22Rv1 (cell line): ENCODE measurements around the gene ILDR2.
"Not testable (repeated sequence)": the region's sequence is repeated elsewhere in the genome, so short reads cannot be mapped to it uniquely, and the experiment has no call there.

ENCODE experiments used
- H3K27ac ChIP-seq: fragments of 450-650 bp; 2 replicates; pipeline ENCODE4 v1.5.1; 2017
- ZFX ChIP-seq: fragments of 450-650 bp; IDR thresholded peaks from 2 replicates; pipeline ENCODE4 v1.6.1; 2017; ENCODE audit warnings: antibody characterized with exemption, borderline replicate concordance
- TF ChIP-seq, protein P1 (sequence below): fragments of 450-650 bp; IDR thresholded peaks from 2 replicates; pipeline ENCODE4 v1.5.1; 2017; ENCODE audit warnings: mild to moderate bottlenecking

The ILDR2 gene

DNA sequence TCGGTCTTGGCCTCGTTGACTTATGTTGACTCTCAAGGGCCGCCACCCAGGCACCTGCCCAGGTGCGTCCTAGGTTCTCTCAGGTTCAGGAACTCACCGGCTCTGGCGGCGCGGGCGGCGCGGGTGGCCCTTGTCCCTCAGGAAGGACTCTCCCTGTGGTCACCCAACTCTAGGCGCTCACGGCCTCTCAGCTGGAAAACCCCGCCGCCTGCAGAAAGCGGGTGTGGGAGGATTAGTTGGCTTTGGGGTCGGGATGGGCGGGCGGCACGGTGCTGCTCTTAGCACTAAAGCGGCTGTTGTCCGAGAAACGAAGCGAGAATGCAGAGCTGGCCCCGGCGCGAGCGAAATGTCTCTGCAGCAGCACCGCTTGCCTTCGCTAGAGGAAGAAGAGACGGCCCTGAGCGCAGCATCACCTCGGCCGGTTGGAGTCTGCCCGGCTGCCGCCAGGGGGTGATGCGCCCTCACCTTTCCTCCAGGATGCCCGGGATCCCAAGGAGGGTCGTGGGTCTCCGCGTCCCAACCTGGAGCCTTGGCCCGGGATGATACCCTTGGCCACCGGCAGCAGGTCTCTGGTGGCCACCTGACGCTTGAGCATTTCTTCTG lies 91.2 kb downstream of the ILDR2 start:
- TF ChIP-seq, protein P1, sequence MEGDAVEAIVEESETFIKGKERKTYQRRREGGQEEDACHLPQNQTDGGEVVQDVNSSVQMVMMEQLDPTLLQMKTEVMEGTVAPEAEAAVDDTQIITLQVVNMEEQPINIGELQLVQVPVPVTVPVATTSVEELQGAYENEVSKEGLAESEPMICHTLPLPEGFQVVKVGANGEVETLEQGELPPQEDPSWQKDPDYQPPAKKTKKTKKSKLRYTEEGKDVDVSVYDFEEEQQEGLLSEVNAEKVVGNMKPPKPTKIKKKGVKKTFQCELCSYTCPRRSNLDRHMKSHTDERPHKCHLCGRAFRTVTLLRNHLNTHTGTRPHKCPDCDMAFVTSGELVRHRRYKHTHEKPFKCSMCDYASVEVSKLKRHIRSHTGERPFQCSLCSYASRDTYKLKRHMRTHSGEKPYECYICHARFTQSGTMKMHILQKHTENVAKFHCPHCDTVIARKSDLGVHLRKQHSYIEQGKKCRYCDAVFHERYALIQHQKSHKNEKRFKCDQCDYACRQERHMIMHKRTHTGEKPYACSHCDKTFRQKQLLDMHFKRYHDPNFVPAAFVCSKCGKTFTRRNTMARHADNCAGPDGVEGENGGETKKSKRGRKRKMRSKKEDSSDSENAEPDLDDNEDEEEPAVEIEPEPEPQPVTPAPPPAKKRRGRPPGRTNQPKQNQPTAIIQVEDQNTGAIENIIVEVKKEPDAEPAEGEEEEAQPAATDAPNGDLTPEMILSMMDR: peak; percentile 21; the same call in 1 of the 2 replicates
- no peak for TF ChIP-seq ZFX
- H3K27ac ChIP-seq: no peak overlapping the region

DNA sequence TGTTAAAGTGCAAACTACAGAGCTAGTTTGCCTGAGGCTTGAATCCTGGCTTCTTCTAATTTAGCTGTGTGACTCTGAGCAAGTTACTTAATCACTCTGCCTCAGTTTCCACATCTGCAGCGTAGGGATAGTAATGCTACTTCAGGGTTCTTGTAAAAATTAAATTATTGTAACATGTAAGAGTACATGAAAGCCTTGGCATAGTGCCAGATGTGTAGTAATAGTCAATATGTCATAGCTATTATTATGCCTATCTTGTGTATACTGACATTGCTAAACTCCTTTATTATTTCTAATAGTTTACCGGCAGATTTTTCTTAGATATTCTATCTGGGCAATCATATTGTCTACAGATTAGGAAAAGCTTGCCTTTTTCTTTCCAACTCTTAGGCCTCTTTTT lies 92.4 kb downstream of the ILDR2 start:
- no peak overlapping the region for H3K27ac ChIP-seq
- TF ChIP-seq, protein P1: no peak
- no peak for TF ChIP-seq ZFX

DNA sequence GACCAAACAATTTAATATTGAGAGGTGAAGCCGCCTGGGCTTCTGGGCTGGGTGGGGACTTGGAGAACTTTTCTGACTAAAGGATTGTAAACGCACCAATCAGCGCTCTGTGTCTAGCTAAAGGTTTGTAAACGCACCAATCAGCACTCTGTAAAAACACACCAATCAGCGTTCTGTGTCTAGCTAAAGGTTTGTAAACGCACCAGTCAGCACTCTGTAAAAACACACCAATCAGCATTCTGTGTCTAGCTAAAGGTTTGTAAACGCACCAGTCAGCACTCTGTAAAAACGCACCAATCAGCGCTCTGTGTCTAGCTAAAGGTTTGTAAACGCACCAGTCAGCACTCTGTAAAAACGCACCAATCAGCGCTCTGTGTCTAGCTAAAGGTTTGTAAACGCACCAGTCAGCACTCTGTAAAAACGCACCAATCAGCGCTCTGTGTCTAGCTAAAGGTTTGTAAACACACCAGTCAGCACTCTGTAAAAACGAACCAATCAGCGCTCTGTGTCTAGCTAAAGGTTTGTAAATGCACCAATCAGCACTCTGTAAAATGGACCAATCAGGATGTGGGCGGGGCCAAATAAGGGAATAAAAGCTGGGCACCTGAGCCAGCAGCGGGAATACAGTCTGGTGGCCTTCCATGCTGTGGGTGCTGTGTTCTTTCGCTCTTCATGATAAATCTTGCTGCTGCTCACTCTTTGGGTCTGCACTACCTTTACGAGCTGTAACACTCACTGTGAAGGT lies 97.0 kb downstream of the ILDR2 start:
- H3K27ac ChIP-seq: not testable (repeated sequence)

DNA sequence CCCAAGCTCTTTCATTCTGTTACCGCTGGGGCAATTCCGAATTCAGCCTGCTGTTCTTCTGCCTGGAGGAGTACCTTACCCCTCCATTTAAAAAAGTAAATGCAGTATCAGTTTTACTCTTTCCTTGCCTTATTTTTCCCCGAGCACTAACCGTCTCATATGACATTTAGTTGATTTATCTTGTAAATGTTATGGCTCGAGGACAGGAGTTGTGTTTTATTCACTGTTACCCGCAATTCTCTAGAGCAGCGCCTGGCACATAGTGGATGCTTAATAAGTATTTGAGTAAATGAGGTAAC lies 98.9 kb downstream of the ILDR2 start:
- TF ChIP-seq, protein P1: peak; percentile 51
- TF ChIP-seq ZFX: no peak
- H3K27ac ChIP-seq: peak overlapping the region; percentile 96

DNA sequence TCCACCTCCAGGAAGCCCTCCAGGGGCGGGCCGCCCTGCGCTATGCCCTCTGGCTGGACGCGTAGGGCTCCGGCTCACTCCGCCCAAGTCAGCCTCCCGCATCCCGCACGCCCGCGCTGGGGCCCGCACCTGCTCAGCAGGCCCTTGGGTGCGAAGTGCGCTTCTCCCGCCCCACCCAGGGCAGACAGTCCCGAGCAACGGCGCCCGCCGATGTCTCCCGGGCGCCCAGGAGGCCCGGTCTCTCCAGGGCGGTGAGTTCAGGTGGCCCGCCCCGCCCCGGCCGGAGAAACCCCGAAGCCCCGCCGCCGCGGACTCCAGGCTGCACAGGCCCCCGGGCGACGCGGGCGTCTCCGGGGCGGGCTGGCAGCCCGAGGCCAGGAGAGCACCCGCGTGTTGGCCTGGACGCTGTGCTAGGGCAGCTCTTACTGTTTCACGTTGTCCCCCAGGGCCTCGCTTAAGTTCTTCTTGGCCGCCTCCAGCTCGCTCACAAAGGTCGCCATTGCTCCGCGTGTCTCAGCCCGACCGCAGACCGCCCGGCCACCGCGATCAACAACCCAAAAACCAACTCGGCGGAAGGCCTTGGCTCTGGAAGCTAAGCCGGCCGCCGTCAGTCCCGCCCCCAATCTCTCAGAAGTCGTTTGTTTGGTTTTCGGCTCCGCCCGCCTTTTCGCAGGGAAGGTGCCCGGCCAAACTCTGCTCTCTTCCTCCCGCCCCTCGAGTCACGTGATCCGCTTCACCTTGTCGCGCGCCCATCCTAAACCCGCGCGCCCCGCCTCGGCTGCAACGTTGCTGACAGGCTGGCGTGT lies 99.4 kb downstream of the ILDR2 start, which contains the start of gene TADA1:
Gene TADA1 (minus strand): TSS at position 531 of the 806 bp plus-strand sequence. CDS start 31 bp downstream, at position 500.
- TF ChIP-seq ZFX: no peak
- TF ChIP-seq, protein P1: no peak; the same call in 1 of the 2 replicates
- peak within 1 kb of the TSS; percentile 96 for H3K27ac ChIP-seq

DNA sequence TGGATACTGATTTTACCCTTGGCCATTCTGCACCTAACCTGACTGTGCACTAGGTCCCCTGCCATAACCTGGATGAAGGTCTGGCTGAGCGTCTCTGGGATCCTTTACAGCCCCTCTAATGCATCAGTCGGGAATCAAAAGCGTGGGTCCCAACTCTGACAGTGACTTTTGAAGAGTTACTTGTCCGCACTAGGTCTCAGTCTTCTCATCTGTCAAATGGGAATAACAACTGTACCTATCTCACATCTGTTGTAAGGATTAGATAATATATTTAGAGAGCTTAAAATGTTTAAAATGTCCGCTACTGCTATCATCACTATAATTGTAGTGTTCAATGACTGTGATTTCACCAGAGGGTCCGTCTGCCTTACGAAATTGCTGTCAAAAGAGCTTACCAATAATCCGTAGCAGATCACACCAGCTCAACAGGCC lies 100.0 kb downstream of the ILDR2 start:
- H3K27ac ChIP-seq: peak overlapping the region; percentile 96
- TF ChIP-seq, protein P1: no peak
- TF ChIP-seq ZFX: no peak

DNA sequence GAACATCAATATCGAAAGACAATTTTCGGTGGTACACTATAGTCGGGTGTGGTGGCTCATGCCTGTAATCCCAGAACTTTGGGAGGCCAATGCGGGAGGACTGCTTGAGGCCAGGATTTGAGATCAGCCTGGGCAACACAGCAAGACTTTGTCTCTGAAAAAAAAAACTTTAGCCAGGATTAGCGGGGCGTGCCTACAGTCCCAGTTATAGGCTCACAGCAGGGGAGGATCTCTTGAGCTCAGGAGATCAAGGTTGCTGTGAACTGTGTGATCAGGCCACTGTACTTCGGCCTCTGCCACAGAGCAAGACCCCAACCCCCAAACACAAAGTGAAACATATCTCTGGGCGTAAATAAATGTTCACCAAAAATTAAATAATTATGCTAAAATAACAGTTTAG lies 100.9 kb downstream of the ILDR2 start:
- TF ChIP-seq, protein P1: no peak
- no peak for TF ChIP-seq ZFX
- H3K27ac ChIP-seq: peak overlapping the region; percentile 7; the same call in 1 of the 2 replicates
